GM19455 (cell line): Measurements from ENCODE around the gene SMTN.
"Not testable (repeated sequence)": the region's sequence is repeated elsewhere in the genome, so short reads cannot be mapped to it uniquely, and the experiment has no call there.

Experiments
- ATAC-seq: cut with Tn5 transposase; IDR thresholded peaks from one replicate; pipeline ENCODE4 v1.9.1; 2021; ENCODE audit not compliant: unreplicated experiment

Gene SMTN

GRCh38 chr22:31089160-31090100 lies 8.3 kb downstream of the SMTN start:
- no peak for ATAC-seq

- ATAC-seq = no peak
These were observed 9.3 kb downstream of the SMTN start for GRCh38 chr22:31090217-31091085.

- no peak for ATAC-seq
These were observed 10.2 kb downstream of the SMTN start for GRCh38 chr22:31091106-31091975.

- no peak for ATAC-seq
These were observed 11.0 kb downstream of the SMTN start for GRCh38 chr22:31092161-31092560.

GRCh38 chr22:31093086-31093850 lies 12.2 kb downstream of the SMTN start:
- ATAC-seq = no peak

- ATAC-seq = no peak
These were observed 13.0 kb downstream of the SMTN start for GRCh38 chr22:31094021-31094551.

- ATAC-seq = no peak
These were observed 13.6 kb downstream of the SMTN start for GRCh38 chr22:31094741-31095140.

- no peak for ATAC-seq
These were observed 14.6 kb downstream of the SMTN start for GRCh38 chr22:31095637-31096249.

GRCh38 chr22:31096657-31097279 lies 15.7 kb downstream of the SMTN start:
- no peak for ATAC-seq

GRCh38 chr22:31097539-31097938 lies 16.4 kb downstream of the SMTN start:
- not testable (repeated sequence) for ATAC-seq

- no peak for ATAC-seq
These were observed 17.0 kb downstream of the SMTN start for GRCh38 chr22:31097941-31098631.

GRCh38 chr22:31098632-31099110 lies 17.6 kb downstream of the SMTN start:
- no peak for ATAC-seq

GRCh38 chr22:31099386-31099785 lies 18.3 kb downstream of the SMTN start:
- no peak for ATAC-seq

- ATAC-seq = no peak
These were observed 19.0 kb downstream of the SMTN start for GRCh38 chr22:31099841-31100761.

GRCh38 chr22:31100762-31101525 lies 19.8 kb downstream of the SMTN start:
- ATAC-seq = no peak

GRCh38 chr22:31102441-31103081 lies 21.4 kb downstream of the SMTN start:
- ATAC-seq = no peak
